Uterus (tissue), 4 donors: ENCODE results near the gene FHIT. TPM values are rescaled to one million over a fixed set of nuclear protein-coding genes. Genes with fewer than 3 reads are reported as not detected.

ENCODE experiments used
- DNase-seq, 2 donors: peaks; one replicate each; pipeline ENCODE4 v3.0.0-alpha.2; 2019 to 2020
- H3K27ac ChIP-seq, 2 donors: fragments of 200-600 bp; sonication (generic); 1 replicate in 1 of 2; 2 replicates in 1 of 2; pipeline ENCODE4 v1.5.1; 2016 to 2018
- H3K27me3 ChIP-seq, 2 donors: fragments of 200-600 bp; sonication (generic); one replicate each; pipeline ENCODE4 v1.5.1; 2018 to 2019; ENCODE audit warnings: control low read depth in 1 of 2
- H3K36me3 ChIP-seq, 2 donors: fragments of 200-600 bp; sonication (generic); one replicate each; pipeline ENCODE4 v1.5.1; 2019; ENCODE audit warnings: control low read depth in 1 of 2
- H3K4me1 ChIP-seq, 2 donors: fragments of 200-600 bp; sonication (generic); one replicate each; pipeline ENCODE4 v1.5.1; 2018 to 2019; ENCODE audit warnings: control low read depth in 1 of 2
- H3K4me3 ChIP-seq, 2 donors: fragments of 200-600 bp; sonication (generic); 1 replicate in 1 of 2; 2 replicates in 1 of 2; pipeline ENCODE4 v1.5.1; 2018 to 2019; ENCODE audit warnings: mild to moderate bottlenecking in 1 of 2
- H3K9me3 ChIP-seq, 2 donors: fragments of 200-600 bp; sonication (generic); one replicate each; pipeline ENCODE4 v1.5.1; 2019; ENCODE audit warnings: control low read depth in 1 of 2
- CTCF ChIP-seq, 4 experiments: fragments of 200-600 bp in 2 of 4; fragments of 450-650 bp in 2 of 4; sonication (generic) in 2 of 4; IDR thresholded peaks; one replicate each; pipeline ENCODE4 v1.5.1; 2016 to 2019; ENCODE audit warnings: antibody characterized with exemption in 4 of 4, mild to moderate bottlenecking in 2 of 4, moderate library complexity in 1 of 4
- POLR2A ChIP-seq, 2 donors: fragments of 450-650 bp; IDR thresholded peaks; one replicate each; pipeline ENCODE4 v1.6.1; 2016; ENCODE audit warnings: antibody characterized with exemption in 2 of 2, mild to moderate bottlenecking in 1 of 2, moderate library complexity in 1 of 2
- intact Hi-C: fragments of 100-400 bp; cut with DNase I; formaldehyde crosslinking; loops from one replicate; pipeline ENCODE4 v1.15.1; 2023; ENCODE audit warnings: low total_unique reads
- total RNA-seq, 4 donors: library from RNA; depleted of rRNA in 3 of 4; stranded (reverse); fragments of >200 nt in 3 of 4; gene quantifications; one replicate each; pipeline versions ENCODE4 v1.1.0 to v1.2.4, GENCODE V29; 2014 to 2023
- donor health status: DM: yes; HTN: yes; CAD: no.

FHIT gene
- total RNA-seq, 4 donors from 2014 or later, result 1.3 to 15.2 (median 7.3) TPM

- Histone ChIP-seq H3K4me1 (no peaks in the 10 kb centered on the region), H3K4me3 (no peak overlapping the region), H3K9me3 (no peaks in the 10 kb centered on the region), H3K27ac (no peak overlapping the region), H3K27me3 (no peaks in the 10 kb centered on the region), H3K36me3 (no peaks in the 10 kb centered on the region)
- intact Hi-C loops, result no loop called here
- no peak for DNase-seq
- TF ChIP-seq CTCF (IDR thresholded peaks at IDR 0.05) (no peak), POLR2A (IDR thresholded peaks at IDR 0.05) (no peak)
Measured at GRCh38 chr3:60737633-60738399, 513.4 kb downstream of the FHIT start.

GRCh38 chr3:60730371-60730770, 520.9 kb downstream of the FHIT start:
- Histone ChIP-seq H3K4me3 (no peak overlapping the region), H3K27ac (no peak overlapping the region), H3K27me3 (no peaks in the 10 kb centered on the region), H3K4me1 (no peaks in the 10 kb centered on the region), H3K36me3 (no peaks in the 10 kb centered on the region), H3K9me3 (no peaks in the 10 kb centered on the region)
- intact Hi-C loops, result no loop called here
- TF ChIP-seq POLR2A (IDR thresholded peaks at IDR 0.05) (no peak), CTCF (IDR thresholded peaks at IDR 0.05) (no peak)
- DNase-seq, result no peak

GRCh38 chr3:60729056-60729455, 522.2 kb downstream of the FHIT start:
- Histone ChIP-seq H3K27me3 (no peaks in the 10 kb centered on the region), H3K36me3 (no peaks in the 10 kb centered on the region), H3K4me3 (no peak overlapping the region), H3K9me3 (no peaks in the 10 kb centered on the region), H3K27ac (no peak overlapping the region), H3K4me1 (no peaks in the 10 kb centered on the region)
- intact Hi-C loops, result no loop called here
- no peak for DNase-seq
- TF ChIP-seq CTCF (IDR thresholded peaks at IDR 0.05) (no peak), POLR2A (IDR thresholded peaks at IDR 0.05) (no peak)

GRCh38 chr3:60728006-60728405, 523.2 kb downstream of the FHIT start:
- no peak overlapping the region for H3K27ac ChIP-seq
- no peaks in the 10 kb centered on the region for H3K4me1 ChIP-seq
- no peaks in the 10 kb centered on the region for H3K36me3 ChIP-seq
- intact Hi-C loops, result no loop called here
- no peaks in the 10 kb centered on the region for H3K27me3 ChIP-seq
- TF ChIP-seq POLR2A (IDR thresholded peaks at IDR 0.05), result no peak
- no peak for TF ChIP-seq CTCF (IDR thresholded peaks at IDR 0.05)
- no peaks in the 10 kb centered on the region for H3K9me3 ChIP-seq
- H3K4me3 ChIP-seq, result no peak overlapping the region
- no peak for DNase-seq

GRCh38 chr3:60720736-60721135, 530.5 kb downstream of the FHIT start:
- H3K4me1 ChIP-seq, result no peaks in the 10 kb centered on the region
- DNase-seq, result no peak
- intact Hi-C loops, result no loop called here
- no peak overlapping the region for H3K27ac ChIP-seq
- no peak for TF ChIP-seq POLR2A (IDR thresholded peaks at IDR 0.05)
- no peak for TF ChIP-seq CTCF (IDR thresholded peaks at IDR 0.05)
- H3K4me3 ChIP-seq, result no peak overlapping the region
- no peaks in the 10 kb centered on the region for H3K36me3 ChIP-seq
- H3K27me3 ChIP-seq, result no peaks in the 10 kb centered on the region
- no peaks in the 10 kb centered on the region for H3K9me3 ChIP-seq
